EL (cell line): ENCODE measurements around the gene CRY2.
"Not testable (repeated sequence)": the region's sequence is repeated elsewhere in the genome, so short reads cannot be mapped to it uniquely, and the experiment has no call there.

Source experiments
- DNase-seq: peaks from one replicate; pipeline ENCODE4 v3.0.0-alpha.2; 2016

CRY2 gene

DNA sequence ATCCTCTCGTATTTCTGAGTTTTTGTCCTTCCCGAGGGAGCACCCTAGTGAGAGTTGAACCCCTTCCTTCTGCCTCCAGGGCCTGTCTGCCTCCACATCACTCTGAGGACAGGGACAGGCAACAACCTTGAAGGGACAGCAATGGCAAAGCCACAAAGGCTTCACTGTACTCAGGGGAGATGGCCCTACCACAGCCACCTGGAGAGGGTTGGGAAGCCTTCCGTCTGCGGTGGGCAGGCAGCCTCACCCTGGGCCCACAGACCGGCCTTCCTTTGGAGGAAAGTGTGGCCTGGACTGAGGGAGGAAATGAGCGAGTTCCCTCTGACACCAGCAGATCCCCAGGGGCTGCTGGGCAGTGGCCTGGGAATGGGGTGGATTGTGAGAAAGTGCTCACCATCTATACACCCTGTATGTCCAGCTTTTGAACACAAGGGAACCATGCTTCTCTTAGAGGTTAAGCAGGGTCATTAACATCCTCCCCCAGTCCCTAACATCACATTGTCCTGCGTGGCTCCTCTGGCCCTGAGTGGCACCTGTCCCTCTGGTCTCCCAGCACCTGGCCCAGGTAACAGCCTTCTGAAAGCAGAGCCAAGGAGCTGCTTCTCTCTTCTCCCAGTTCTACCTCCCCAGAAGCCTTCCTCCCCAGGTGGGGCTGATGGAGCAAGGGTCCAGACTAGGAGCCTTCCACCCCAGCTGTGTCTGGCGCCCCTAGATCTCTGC, 35.5 kb upstream of the CRY2 start:
- DNase-seq = no peak

DNA sequence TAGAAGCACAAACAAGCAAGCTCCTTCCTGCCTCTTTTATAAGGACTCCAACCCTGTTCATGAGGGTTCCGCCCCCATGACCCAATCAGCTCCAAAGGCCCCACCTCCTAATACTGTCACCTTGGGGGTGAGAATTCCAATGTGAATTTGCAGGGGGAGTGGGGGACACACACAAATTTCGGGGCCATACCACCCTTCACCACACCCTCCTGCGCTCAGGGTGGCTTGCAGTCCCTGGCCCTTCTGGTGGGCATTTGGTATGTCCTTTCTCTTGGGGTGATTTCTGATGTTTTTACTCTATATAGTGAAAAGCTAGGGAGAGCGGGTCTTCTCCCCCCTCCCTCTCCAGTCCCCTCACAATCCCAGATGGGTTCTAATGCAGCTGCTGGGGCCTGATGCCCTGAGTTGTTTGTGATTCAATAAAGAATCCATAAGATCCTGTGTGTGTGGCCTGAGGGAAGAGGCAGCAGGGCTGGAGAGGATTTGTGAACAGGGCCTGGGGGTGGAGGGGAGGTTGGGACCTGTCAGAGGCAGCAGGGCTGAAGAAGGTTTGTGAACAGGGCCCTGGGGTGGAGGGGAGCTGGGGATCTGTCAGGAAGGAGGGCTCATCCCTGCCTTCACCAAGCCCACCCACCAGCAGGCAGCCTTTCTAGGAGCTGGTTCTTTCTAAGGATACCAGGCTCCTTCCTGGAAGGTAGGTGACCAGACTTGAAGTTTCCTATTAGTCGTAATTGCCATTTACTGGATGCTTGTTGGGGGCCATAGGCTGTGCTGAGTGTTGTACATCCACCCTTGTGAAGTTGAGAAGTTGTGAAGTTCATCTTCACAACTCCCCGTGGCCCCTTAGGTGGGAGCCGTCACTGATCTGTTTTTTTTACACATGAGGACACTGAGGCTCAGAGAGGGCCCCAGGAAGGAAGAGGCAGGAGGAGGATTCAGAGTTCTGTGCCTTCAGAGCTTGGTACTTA, 34.4 kb upstream of the CRY2 start:
- no peak for DNase-seq

DNA sequence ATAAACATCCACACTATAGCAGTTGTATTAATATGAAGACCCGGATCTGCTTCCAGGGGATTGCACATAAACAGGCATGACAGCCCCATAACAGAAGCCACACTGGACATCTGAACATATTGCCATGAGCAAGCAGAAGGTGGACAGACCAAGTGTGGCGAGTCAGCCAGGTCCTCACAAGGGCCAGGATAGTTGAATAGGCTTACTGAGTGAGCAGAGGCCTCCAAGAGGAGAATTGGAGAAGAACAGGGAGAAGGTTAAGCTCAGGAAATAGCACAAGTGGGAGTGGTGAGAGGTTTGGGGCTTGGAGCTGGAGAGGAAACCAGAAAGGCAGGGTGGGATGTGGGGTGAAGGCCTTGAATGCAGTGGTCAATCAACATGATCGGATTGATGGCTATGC, 31.5 kb upstream of the CRY2 start:
- peak; percentile 22 for DNase-seq

DNA sequence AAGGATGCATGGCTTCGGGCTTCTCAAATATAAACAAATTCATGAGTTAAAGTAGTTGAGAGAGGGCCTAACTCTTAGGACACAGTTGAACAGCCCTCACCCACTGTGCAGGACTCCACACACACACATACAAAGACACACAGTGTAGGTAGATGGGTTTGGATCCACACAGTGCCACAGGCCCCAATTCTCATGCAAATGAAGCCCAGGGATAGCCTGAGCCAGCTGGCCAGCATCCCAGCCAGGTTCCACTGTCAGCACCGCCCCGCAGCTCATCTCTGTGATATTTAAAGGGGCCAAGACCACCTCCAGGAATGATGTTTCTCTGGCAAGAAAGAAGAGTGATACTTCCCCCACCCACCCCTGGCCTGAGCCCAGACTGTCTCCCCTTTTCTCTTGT, 30.7 kb upstream of the CRY2 start:
- no peak for DNase-seq

DNA sequence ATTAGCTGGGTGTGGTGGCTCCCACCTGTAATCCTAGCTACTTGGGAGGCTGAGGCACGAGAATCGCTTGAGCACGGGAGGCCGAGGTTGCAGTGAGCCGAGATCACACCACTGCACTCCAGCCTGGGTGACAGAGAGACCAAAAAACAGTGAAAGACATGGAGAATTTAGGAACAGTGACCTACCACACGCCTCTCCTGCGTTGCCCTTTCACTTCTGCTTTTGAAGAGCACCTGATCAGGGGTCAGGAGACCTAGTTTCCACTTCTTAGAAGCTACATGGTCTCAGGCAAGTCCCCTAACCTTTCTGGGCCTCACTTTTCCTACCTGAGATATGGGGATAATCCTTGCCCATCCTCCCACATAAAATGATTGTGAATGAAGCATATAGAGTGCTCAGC, 30.1 kb upstream of the CRY2 start:
- no peak for DNase-seq

DNA sequence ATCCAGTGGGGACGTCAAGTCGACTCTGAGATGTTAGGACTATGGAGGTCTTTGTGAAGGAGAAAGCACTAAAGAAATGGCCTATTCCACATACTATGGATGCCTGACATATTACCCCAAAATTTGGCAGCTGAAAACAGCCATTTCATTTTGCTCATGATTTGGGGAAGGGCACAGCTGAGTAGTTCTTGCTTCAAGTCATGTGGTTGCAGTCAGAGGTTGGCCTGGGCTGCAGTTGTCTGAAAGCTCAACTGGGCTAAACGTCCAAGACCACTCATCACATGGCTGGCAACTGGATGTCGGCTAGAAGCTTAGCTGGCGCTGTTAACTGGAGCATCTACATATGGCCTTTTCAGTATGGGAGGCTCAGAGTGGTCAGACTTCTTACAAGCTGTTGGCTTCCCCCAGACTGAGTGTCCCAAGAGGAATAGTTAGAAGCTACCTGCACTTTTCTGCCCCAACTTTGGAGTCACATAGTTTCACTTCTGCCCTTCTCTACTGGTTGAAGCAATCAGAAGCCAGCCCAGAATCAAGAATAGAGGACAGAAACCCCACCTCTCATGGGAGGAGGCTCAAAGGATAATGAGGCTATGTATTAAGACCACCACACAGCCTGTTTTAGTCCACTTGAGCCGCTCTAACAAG, 28.2 kb upstream of the CRY2 start:
- no peak for DNase-seq

DNA sequence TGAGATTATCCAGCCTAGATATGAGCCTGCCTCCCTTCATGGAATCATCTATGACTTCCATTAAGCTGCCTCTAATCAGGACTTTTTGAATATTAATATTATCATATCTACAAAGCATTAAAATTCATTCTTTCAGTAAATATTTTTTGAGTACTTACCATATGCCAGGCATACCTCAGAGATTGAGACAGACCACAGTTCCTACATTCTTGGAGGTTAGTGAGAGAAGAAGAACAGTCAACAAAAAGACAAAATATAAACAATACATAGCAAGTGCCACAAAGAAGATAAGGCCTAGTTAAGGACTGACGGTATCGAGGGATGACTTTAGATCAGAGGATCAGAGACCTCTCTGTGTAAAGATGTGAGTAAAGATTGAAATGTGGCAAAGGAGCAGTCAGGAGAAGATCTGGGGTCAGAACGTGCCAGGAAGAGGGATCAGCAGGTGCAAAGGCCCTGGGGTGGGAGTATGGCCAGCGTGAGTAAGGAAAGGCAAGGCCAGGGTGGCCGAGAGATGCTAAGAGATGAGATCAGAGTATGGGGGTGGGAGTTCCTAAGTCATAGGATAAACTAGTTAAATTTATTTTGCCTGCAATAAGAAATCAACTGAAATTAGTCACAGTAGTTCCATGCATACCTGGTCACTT, 26.9 kb upstream of the CRY2 start:
- DNase-seq = no peak

DNA sequence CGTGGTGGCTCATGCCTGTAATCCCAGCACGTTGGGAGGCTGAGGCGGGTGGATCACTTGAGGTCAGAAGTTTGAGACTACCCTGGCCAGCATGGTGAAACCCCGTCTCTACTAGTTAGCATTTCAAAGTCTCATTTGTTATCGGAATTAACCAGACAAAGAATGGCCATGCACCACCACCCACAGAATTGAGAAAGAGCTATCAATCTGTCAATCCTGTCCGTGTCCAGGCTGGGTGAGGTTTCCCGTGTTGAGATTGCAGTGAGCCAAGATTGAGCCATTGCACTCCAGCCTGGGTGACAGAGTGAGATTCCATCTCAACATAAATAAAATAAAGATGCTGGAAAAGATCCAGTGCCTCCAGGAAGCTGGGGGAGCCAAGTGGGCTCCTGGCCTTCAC, 20.8 kb upstream of the CRY2 start:
- DNase-seq = not testable (repeated sequence)

DNA sequence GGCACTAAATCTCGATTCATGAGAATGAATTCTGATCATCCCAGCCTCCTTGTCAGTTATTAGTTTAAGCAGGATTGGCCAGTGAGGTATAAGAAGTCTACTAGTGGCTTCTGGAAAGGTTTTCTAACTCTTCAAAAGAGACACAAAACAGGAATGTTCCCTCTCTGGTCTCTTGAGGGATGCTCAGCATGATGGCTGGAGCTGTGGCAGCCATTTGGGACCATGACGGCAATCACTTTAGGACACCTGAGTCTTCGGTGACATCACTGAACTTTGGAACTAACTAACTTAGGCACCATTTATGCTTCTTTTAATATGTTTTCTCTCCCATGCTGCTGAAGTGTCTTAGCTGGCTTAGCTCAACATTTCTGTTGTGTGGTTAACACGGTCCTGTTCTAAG, 20.2 kb upstream of the CRY2 start:
- no peak for DNase-seq

DNA sequence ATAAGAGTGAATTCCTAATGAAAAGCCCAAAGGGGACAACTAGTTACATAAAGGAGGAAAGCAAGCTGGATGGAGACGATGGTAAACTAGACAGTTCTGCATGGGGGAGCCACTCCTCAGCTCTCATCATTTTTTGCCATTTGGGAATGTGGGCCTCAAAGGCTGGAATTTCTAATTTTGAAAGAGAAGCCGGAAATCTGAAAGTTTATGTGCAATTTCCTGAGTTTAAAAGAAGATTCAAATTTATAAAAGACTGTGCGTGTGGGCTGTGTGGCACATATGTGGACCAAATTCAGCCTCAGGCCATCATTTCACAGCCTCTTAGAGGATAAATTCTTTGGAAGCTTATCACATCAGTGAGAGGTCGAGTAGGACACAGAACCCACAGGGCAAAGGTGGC, 18.3 kb upstream of the CRY2 start:
- DNase-seq = peak; percentile 32

DNA sequence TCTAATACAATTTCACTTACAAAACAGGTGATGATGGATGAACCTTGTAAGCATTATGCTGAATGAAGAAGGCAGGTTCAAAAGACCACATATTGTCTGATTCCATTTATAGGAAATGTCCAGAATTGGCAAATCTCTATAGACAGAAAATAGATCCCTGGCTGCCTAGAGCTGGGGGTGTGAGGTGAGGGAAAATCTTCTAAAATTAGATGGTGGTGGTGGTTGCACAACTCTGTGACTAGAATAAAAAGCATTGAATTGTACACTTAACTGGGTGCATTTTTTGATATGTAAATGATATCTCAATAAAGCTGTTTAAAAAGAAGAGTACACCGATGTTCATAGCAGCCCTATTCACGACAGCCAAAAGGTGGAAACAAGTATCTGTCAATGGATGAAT, 16.7 kb upstream of the CRY2 start:
- DNase-seq = no peak

DNA sequence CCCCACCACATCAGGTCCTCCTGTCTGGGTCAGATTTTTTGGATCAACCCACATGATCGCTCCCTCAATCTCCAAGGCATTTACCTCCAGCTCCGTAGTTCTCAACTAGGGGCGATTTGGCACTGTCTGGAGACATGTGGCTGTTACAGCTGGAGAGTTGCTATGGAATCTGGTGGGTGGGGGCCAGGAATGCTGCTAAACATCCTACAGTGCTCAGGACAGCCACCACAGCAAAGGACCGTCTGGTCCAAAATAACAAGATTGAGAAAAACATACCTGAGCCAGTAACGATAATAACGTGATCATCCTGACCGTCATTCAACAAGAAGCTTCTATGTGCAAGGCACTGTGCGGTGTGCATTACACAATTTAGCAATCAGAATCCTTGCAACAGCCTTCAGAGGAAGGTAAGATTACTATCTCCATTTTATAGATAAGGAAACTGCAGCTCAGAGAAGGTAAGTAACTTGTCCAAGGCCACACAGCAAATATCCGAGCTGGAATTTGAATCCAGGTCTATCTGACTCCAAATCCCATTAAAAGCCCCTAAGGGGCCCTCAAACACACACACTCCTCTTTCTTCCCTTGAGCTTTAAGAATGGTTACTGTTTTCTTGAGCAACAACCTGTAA, 14.3 kb upstream of the CRY2 start:
- no peak for DNase-seq

DNA sequence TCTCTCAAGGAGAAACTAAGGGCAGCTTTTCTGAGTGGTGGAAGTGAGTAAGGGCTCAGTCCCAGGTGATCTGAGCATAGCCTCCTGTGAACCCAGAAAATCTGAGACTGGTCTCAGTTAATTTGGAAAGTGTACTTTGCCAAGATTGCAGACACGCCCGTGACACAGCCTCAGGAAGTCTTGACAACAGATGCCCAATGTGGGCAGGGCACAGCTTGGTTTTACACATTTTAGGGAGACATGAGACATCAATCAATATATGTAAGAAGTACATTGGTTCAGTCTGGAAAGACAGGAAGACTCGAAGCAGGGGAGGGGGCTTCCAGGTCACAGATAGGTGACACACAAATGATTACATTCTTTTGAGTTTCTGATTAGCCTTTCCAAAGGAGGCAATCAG, 13.5 kb upstream of the CRY2 start:
- DNase-seq = no peak

DNA sequence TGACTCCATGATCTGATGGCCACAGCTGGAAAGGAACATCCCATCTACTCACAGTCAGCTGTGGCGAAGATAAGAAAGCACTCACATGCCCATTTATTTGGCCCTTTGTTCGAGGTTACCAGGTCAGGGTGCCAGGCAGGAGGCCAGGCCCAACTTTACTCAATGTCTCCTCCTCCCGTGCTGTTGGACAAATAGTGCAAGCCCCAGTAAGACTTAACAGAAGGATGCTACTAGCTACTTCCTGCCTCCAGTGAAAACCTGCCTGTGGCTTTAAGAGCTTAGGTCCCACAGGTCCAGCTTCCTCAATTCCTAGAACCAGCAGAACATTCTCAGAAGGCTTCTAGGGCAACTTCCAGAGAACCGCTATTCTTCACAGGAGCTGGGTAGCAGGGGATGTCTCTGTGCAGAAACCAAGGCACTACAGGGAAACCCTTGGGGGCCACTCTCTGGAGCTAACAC, 12.9 kb upstream of the CRY2 start:
- no peak for DNase-seq

DNA sequence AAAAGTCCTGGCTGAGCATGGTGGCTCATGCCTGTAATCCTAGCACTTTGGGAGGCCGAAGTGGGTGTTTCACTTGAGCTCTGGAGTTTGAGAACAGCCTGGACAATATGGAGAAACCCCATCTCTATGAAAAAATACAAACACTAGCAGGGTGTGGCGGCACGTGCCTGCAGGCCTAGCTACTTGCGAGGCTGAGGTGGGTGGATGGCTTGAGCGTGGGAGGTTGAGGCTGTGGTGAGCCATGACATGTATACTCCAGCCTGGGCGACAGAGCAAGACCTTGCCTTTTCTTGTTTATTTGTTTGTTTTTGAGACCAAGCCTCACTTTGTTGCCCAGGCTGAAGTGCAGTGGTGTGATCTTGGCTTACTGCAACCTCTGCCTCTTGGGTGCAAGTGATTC, 8.1 kb upstream of the CRY2 start:
- DNase-seq = no peak

DNA sequence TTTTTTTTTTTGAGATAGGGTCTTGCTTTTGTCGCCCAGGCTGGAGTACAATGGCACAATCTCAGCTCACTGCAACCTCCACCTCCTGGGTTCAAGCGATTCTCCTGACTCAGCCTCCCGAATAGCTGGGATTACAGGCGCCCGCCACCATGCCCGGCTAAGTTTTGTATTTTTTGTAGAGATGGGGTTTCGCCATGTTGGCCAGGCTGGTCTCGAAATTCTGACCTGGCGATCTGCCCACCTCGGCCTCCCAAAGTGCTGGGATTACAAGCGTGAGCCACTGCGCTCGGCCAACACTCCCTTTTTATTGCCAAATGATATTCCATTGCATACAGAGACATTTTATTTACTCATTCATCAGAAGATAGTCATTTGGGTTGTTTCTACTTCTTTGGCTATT, 7.0 kb upstream of the CRY2 start:
- not testable (repeated sequence) for DNase-seq

DNA sequence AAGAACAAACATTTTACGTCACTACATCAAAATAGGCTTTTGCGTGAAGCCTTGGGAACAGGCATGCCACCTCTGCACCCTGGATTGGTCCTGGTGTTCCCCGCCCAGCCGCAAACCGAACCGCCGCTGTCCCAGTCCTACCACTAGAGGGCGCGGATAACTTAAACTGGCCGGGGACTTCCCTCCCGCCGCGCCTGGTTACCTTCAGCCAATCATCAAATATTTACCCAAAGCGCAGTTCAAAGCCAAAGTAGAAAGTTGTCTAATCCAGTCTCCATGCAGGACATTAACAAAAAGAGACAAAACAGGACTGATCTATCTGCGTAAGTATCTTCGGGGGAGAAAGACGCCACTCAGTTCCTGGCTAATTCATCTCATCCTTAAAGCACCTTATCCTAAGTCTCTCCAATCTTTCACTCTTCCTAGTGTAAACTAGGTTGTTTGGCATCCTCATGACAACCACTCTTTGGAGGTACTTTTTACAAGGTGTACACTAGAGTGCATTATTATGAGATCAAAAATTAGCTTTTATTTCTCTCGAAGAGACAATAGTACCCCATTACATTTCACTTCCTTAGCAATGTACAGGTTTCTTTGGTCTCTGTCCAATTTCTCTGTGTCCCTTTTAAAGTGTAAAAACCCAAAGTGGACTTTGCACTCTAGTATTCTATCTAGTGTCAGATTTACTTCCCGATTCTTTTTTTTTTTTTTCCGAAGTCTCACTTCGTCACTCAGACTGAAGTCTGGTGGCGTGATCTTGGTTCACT, 3.9 kb upstream of the CRY2 start:
- DNase-seq = peak; percentile 81

DNA sequence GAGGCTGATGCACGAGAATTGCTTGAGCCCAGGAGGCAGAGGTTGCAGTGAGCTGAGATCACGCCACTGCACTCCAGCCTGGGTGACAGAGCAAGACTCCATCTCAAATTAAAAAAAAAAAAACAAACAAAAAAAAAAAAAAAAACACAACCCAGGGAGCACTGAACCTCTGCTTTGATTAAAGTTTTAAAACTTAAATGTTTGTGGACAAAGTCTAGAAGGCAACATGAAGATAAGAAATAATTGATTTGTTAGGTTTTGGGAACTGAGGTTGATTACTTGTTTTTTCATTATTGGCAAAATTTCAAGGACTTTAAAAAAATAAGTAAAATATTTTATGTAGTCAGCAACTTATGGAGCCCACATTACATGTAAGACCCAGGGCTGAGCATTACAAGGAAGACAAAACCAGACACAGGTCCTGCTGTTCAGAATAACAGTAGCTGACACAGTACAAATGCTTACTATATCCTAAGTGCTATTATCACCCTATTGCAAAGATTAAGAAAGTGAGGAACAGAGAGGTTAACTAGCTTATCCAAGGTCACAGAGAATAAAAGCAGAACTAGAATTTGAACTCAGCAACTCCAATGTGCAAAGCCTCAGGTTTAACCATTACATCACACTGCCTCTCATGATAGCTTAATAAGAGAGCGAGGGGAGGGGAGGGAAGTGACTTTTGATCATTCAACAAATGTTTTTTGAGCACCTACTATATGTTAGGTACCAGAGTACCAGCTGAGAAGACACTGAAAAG, 2.3 kb upstream of the CRY2 start:
- DNase-seq = no peak

DNA sequence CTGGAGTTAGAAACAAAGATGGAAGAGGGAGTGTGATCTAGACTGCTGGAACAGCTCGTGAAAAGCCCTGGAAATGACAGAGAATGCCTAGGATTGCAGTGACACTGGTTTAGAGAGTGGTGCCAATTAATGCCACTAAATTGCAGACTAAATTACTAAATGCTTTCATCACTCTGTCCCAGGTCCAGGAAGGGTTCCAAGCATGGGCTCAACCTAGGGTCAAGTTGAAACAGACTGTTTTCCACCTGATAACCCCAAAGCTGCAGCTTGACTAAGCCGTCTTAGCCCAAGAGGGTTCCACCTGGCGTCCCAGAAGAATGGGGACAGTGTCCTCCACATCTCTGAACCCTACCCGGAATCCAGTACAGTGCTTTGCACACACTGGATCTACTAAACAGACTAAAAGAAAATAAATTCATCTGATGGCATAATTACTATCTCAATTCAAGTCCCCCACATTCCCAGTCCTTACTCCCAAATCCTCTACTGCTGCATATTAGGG, 1.1 kb upstream of the CRY2 start:
- no peak for DNase-seq

DNA sequence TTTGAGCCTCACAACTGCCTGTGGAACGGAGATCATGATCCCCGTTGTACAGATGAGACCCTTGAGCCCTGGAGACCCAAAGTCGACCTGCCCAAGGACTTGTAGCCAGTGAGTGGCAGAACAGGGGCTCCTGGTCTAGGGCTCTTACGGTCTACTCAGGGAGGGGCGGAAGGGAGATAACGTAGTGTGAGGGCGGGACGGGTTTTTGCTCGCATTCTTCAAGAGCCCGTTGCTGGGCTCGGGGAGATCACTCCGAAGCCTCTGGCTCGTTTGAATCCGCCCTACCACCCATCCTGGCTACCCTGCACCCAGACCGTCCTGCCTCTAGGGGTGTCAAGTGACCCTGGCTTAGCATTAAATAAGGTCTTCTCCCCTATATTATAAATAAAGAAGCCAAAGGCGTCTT, 639 bp downstream of the CRY2 start:
- peak; percentile 64 for DNase-seq

DNA sequence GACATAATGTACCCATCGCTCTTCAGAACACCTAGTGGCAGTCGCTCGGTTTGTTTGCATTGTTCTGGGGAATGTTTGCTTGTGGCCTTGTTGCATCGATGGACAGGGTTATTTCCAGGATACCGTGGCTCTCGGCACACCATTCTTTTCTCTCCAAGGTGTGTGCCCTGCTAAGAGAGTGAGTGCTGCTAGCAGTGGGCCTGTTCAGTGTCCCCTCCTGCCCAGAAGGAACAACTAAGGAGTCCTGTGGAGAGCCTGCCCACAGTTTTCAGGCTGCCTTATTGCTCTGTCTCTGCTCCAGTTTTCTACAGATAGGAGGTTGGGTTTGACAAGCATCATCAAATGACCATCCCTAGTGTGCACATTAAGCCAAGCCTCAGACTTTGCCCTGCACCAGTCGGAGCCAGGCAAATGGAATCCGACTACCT, 1.4 kb downstream of the CRY2 start:
- DNase-seq = no peak
